ENCODE measurements around the gene HS3ST1. TPM values are rescaled to one million over a fixed set of nuclear protein-coding genes. Genes with fewer than 3 reads are reported as not detected.

Gene HS3ST1
- total and polyA plus RNA-seq, 2 experiments from 2014 or later, result 0.09 to 0.40 TPM

DNA sequence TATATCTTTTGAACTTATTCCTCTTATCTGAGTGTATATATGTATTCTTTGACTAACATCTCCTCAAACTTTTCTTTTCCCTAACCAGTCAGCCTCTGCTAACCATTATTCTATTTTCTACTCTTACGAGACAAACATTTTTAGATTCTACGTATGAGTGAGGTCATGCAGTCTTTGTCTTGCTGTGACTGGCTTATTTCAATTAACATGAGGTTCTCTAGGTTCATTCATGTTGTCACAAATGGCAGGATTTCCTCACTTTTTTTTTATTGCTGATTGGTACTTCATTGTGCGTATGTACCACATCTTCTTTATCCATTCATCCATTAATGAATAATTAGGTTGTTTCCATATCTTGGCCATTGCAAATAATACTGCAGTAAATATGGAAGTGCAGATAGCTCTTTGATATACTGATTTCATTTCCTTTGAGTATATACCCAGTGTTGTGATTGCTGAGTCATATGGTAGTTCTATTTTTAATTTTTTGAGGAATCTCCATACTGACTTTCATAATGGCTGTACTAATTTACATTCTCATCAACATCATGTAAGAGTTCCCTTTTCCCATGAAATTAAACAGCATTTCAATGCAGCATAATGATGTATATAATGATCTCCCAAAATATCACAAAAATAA lies 80.1 kb downstream of the HS3ST1 start:
- TF ChIP-seq, protein P1, sequence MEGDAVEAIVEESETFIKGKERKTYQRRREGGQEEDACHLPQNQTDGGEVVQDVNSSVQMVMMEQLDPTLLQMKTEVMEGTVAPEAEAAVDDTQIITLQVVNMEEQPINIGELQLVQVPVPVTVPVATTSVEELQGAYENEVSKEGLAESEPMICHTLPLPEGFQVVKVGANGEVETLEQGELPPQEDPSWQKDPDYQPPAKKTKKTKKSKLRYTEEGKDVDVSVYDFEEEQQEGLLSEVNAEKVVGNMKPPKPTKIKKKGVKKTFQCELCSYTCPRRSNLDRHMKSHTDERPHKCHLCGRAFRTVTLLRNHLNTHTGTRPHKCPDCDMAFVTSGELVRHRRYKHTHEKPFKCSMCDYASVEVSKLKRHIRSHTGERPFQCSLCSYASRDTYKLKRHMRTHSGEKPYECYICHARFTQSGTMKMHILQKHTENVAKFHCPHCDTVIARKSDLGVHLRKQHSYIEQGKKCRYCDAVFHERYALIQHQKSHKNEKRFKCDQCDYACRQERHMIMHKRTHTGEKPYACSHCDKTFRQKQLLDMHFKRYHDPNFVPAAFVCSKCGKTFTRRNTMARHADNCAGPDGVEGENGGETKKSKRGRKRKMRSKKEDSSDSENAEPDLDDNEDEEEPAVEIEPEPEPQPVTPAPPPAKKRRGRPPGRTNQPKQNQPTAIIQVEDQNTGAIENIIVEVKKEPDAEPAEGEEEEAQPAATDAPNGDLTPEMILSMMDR (IDR thresholded peaks at IDR 0.05; ENCODE audit: low read depth, low read length), result no peak
- no peak for DNase-seq (ENCODE audit: low read depth in 1 of 2, low spot score in 1 of 2)
- H3K4me3 ChIP-seq, result no peak overlapping the region
- no peaks in the 10 kb centered on the region for H3K27me3 ChIP-seq
- no peaks in the 10 kb centered on the region for H3K9me3 ChIP-seq (ENCODE audit: low read depth)
- no peaks in the 10 kb centered on the region for H3K4me1 ChIP-seq (ENCODE audit: low read depth)
- no peak overlapping the region for H3K27ac ChIP-seq
- H3K36me3 ChIP-seq, result no peaks in the 10 kb centered on the region

DNA sequence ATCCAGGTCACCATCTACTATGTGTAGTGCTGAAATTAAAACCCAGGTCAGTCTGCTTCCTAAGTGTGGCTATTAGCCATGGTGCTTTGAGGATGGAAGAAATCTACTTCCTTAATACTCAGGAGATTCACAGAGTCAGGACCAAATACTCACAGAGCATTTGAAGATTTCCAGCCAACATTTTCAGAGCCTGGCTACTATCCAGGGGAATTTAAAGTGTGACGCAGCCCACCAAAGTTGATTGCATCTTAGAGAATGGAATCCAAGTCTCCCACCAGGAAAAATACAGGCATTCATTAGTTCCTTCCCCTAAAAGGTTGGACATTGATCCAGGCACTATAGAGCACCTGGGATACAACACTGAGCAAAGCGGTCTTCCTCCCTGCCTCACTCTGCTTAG lies 83.8 kb downstream of the HS3ST1 start:
- Histone ChIP-seq H3K4me1 (ENCODE audit: low read depth) (no peaks in the 10 kb centered on the region), H3K27ac (no peak overlapping the region), H3K9me3 (ENCODE audit: low read depth) (no peaks in the 10 kb centered on the region), H3K36me3 (no peaks in the 10 kb centered on the region), H3K27me3 (no peaks in the 10 kb centered on the region), H3K4me3 (no peak overlapping the region)
- TF ChIP-seq, protein P1 (IDR thresholded peaks at IDR 0.05; ENCODE audit: low read depth, low read length), result no peak
- peak in 1 of 2 donors; percentile 17 for DNase-seq (ENCODE audit: low read depth in 1 of 2, low spot score in 1 of 2)

DNA sequence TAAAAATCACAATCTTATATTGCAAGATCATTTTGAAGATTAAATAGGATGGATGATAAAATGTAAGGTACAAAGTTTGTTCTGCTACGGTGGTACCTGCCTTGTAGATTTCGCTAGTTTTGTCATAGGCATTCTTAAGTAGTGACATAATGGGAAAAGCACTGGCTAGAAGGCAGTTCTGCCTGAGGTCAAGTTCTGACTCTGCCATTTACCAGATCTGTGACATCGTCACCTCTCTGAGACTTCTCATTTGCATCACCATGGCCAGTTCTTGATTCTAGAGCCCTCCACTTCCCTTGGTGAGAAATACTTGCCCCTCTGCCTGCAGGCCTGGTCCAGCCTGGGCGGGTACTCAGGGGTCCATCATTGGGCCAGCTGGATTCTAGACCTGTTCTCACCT lies 85.2 kb downstream of the HS3ST1 start:
- no peaks in the 10 kb centered on the region for H3K9me3 ChIP-seq (ENCODE audit: low read depth)
- H3K27ac ChIP-seq, result no peak overlapping the region
- TF ChIP-seq, protein P1 (IDR thresholded peaks at IDR 0.05; ENCODE audit: low read depth, low read length), result no peak
- H3K4me1 ChIP-seq (ENCODE audit: low read depth), result no peaks in the 10 kb centered on the region
- no peak for DNase-seq (ENCODE audit: low read depth in 1 of 2, low spot score in 1 of 2)
- no peaks in the 10 kb centered on the region for H3K36me3 ChIP-seq
- H3K4me3 ChIP-seq, result no peak overlapping the region
- no peaks in the 10 kb centered on the region for H3K27me3 ChIP-seq

All from cardiac muscle cell (in vitro differentiated cells and primary cell).